ENCODE results near the gene CNEP1R1. TPM values are rescaled to one million over a fixed set of nuclear protein-coding genes. Genes with fewer than 3 reads are reported as not detected.
A peak's percentile ranks its signal among the peaks of the same experiment; 100 is the strongest.

CNEP1R1 gene
- total RNA-seq, 4 donors from 2014 or later: 11.2 to 18.7 (median 14.2) TPM

DNA sequence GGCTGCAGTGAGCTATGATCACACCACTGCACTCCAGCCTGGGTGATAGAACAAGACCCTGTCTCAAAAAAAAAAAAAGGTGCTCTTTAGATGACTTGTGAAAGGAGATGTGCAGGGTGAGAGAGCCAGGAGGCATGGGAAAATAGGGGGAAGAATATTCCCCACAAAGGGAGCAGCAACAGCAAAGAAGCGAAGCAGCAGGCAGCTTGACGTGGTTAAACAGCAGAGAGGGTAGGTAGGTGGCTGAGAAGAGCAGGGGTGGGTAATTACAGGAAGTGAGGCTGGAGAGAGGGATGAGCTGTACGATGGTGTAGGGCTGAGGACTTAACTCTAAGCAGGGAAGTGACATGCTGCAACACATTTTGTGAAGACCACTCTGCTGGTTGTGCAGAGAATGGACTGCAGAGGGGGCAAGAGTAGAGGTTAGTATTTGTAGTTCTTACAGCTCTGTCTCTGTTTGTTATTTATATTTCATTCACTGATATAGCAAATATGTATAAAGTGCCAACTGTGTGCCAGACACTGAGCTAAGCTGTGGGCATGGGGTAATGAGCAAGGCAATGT, 42.3 kb downstream of the CNEP1R1 start:
- H3K36me3 ChIP-seq: peaks cover 4 to 26% (median 22%) of the 10 kb centered on the region in 4 donors
- H3K4me1 ChIP-seq: peaks cover 20 to 39% (median 29%) of the 10 kb centered on the region in 4 donors
- no peak for TF ChIP-seq POLR2AphosphoS5 (IDR thresholded peaks at IDR 0.05)
- TF ChIP-seq, protein P1, sequence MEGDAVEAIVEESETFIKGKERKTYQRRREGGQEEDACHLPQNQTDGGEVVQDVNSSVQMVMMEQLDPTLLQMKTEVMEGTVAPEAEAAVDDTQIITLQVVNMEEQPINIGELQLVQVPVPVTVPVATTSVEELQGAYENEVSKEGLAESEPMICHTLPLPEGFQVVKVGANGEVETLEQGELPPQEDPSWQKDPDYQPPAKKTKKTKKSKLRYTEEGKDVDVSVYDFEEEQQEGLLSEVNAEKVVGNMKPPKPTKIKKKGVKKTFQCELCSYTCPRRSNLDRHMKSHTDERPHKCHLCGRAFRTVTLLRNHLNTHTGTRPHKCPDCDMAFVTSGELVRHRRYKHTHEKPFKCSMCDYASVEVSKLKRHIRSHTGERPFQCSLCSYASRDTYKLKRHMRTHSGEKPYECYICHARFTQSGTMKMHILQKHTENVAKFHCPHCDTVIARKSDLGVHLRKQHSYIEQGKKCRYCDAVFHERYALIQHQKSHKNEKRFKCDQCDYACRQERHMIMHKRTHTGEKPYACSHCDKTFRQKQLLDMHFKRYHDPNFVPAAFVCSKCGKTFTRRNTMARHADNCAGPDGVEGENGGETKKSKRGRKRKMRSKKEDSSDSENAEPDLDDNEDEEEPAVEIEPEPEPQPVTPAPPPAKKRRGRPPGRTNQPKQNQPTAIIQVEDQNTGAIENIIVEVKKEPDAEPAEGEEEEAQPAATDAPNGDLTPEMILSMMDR (IDR thresholded peaks at IDR 0.05): peak in 2 of 3 experiments; percentile 30 to 43
- no peak for DNase-seq (ENCODE audit: extremely low spot score)
- peak overlapping the region; percentile 87 to 99 (median 96) for H3K4me3 ChIP-seq
- intact Hi-C loops (cut with DNase I): loop anchor here (2.0 to 10.0 kb wide), 4 partner anchors 43 to 297 kb away; partner anchors contain the start of genes BRD7, CNEP1R1 and TENT4B
- H3K27ac ChIP-seq (replicated peaks in 1 of 4): peak overlapping the region in 3 of 4 donors; percentile 31 to 53 (median 36)
- 38% methylated on average over 3 of the region's 3 CpGs for WGBS
- no peaks in the 10 kb centered on the region for H3K9me3 ChIP-seq
- no peaks in the 10 kb centered on the region for H3K27me3 ChIP-seq

- H3K36me3 ChIP-seq: peaks cover 4 to 31% (median 22%) of the 10 kb centered on the region in 4 donors
- peak overlapping the region in 2 of 4 donors; percentile 31 to 36 for H3K27ac ChIP-seq (replicated peaks in 1 of 4)
- no peaks in the 10 kb centered on the region for H3K27me3 ChIP-seq
- H3K4me3 ChIP-seq: no peak overlapping the region
- intact Hi-C loops (cut with DNase I): loop anchor here (5.0 to 10.0 kb wide), 2 partner anchors 84 to 296 kb away; partner anchors contain the start of genes BRD7 and TENT4B
- no peak for TF ChIP-seq POLR2AphosphoS5 (IDR thresholded peaks at IDR 0.05)
- TF ChIP-seq, protein P1 (IDR thresholded peaks at IDR 0.05): no peak
- no peak for TF ChIP-seq POLR2A (IDR thresholded peaks at IDR 0.05; ENCODE audit: low read depth)
- no peak for TF ChIP-seq EP300 (IDR thresholded peaks at IDR 0.05)
- 31% methylated on average over 4 of the region's 4 CpGs for WGBS
- H3K4me1 ChIP-seq: peaks cover 20 to 39% (median 29%) of the 10 kb centered on the region in 4 donors
- H3K9me3 ChIP-seq: no peaks in the 10 kb centered on the region
- DNase-seq (ENCODE audit: extremely low spot score): no peak
These were observed 43.5 kb downstream of the CNEP1R1 start for GRCh38 chr16:50068550-50068949.

DNA sequence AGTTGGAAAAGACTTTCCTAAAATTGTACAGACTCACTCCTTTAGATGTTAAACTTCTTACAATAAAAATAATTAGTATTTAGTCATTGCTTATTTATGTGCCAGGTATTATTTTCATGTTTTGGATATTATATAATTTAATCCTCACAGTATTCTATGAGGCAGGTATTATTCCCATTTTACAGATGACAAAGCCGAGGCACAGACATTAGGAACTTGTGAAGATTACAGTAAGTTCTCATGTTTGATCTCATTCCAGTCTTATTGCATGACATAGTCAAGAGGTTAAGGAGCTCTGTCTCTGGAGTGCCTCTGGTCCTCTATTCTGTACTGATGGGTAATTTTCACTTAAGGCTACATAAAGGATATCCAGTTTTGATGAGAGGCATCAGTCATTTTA, 44.0 kb downstream of the CNEP1R1 start:
- no peak for TF ChIP-seq POLR2A (IDR thresholded peaks at IDR 0.05; ENCODE audit: low read depth)
- TF ChIP-seq EP300 (IDR thresholded peaks at IDR 0.05): no peak
- TF ChIP-seq, protein P1 (IDR thresholded peaks at IDR 0.05): no peak
- TF ChIP-seq POLR2AphosphoS5 (IDR thresholded peaks at IDR 0.05): no peak
- Histone ChIP-seq H3K27me3 (no peaks in the 10 kb centered on the region), H3K9me3 (no peaks in the 10 kb centered on the region), H3K4me3 (no peak overlapping the region), H3K4me1 (peaks cover 20 to 39% (median 29%) of the 10 kb centered on the region in 4 donors), H3K27ac (replicated peaks in 1 of 4) (peak overlapping the region in 1 of 4 donors; percentile 31), H3K36me3 (peaks cover 4 to 31% (median 22%) of the 10 kb centered on the region in 4 donors)
- intact Hi-C loops (cut with DNase I): loop anchor here (5.0 to 10.0 kb wide), 2 partner anchors 83 to 296 kb away; partner anchors contain the start of genes BRD7 and TENT4B
- DNase-seq (ENCODE audit: extremely low spot score): no peak
- WGBS: 97% methylated on average over 1 of the region's 1 CpG

- intact Hi-C loops (cut with DNase I): no loop called here
- H3K27me3 ChIP-seq: no peaks in the 10 kb centered on the region
- peaks cover 20 to 34% (median 25%) of the 10 kb centered on the region in 4 donors for H3K4me1 ChIP-seq
- H3K9me3 ChIP-seq: no peaks in the 10 kb centered on the region
- 73% methylated on average over 2 of the region's 2 CpGs for WGBS
- H3K27ac ChIP-seq (replicated peaks in 1 of 4): no peak overlapping the region
- no peak for DNase-seq (ENCODE audit: extremely low spot score)
- TF ChIP-seq EP300 (IDR thresholded peaks at IDR 0.05): no peak
- no peak for TF ChIP-seq POLR2AphosphoS5 (IDR thresholded peaks at IDR 0.05)
- TF ChIP-seq POLR2A (IDR thresholded peaks at IDR 0.05; ENCODE audit: low read depth): no peak
- TF ChIP-seq, protein P1 (IDR thresholded peaks at IDR 0.05): no peak
- peaks cover 5 to 41% (median 30%) of the 10 kb centered on the region in 4 donors for H3K36me3 ChIP-seq
- no peak overlapping the region for H3K4me3 ChIP-seq
These were observed 46.1 kb downstream of the CNEP1R1 start for GRCh38 chr16:50071075-50071671.

All from esophagus muscularis mucosa (tissue), 4 donors.